DMS114 treated with DMSO at 0.1 percent for 48 hours (cell line): ENCODE results near the gene COL5A2.

ENCODE experiments used
- DNase-seq: peaks from one replicate; lab custom pipeline; 2025; ENCODE audit not compliant: unreplicated experiment; lab: John Stamatoyannopoulos, UW

COL5A2 gene

DNA sequence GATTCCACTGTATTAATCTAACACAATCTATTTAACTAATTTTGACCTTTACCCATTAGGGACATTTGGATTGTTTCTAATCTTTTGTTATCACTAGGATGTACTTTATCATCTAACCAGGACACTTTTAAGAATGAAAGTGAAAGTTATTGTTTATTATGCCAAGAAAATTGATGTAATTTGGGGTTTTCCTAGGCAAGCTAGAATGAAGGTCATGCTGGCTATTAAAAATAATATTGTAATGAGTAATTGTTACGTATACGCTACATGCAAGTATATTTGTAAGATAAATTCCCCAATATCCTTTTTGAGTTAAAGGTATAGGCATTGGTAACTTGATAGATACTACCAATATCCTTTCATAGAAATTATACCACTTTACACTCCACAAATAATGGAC, 74.6 kb downstream of the COL5A2 start:
- no peak for DNase-seq

DNA sequence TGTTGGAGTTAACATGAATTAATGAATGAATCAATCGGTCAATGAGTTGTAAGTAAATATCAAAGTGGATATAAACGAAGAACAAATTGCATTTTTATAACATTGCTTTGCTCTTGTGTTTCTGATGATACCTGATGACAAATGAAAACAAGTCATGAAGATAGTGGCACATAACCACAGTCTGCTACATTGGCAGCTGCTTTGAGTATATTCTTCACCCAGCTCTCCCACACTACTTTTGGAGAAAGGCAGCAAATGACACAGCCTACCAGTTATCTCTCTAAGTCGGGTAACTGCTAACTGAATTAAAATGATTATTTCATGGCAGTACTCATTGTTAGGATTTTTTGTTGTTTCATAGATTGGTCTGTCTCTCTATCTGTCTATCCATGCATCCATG, 76.8 kb downstream of the COL5A2 start:
- no peak for DNase-seq

DNA sequence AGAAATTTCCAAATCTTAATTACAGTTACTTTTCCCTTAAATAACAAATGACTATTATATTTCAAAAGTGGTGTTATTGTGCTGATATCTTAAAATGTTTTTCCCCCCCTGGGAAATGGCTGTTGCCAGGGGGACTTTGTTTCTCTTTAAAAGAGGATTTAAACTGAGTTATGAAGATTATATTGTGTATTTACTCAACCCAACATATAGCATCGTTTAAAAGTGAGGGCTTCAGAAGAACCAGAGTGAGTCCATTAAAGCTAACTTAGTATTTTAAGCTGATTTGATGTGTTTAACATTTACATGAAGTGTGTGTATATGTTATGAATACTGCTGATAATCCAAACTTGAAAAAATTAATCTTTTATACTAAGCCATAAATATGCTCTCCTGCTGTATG, 81.6 kb downstream of the COL5A2 start:
- DNase-seq = no peak

DNA sequence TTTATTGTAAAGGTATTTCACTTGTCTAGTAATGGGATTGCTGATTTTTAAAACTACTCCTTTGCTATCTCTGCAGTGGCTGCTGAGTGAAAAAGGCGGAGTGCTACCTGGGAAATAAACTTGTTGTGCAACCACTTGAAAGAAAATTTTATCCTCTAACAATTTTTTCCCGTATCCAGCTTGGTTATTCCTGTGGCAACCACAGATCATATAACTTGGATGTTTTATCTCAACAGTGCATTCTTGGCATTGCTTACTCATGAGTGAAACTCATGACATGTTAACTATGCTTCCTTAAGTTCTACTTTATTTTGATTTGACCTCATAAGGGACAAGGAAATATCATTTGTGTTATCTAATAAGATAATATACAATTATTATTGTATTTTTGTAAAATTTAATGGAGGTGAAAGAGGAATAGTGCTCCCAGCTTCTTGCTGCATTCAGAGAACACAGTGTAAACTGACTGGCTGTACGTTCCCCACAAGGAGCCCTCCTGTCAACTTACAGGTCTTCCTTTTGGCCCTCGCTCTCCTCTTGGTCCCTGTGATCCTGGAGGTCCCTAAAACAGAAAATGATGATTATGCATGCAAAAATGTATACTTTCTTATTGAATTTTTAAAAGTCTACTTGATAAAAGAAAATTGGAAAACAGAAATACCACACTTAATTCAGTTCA, 82.7 kb downstream of the COL5A2 start:
- DNase-seq = no peak

DNA sequence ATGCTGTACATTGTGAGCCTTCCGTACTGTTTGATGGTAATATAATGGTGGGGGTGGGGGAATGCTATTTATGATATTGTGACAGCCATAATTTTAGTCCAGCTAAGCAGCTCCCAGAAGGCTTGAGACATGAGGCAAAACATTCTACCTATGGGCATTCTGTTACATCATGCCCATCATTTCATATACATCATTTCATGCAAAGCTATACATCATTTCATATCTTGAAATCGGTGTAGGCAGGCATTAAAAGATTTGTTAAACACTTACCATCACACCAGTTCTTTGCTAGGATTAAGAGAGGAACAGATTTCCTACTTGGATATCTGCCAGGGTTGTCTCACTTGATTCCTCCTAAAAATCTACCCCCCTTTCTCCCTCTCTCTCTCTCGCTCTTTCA, 84.5 kb downstream of the COL5A2 start:
- no peak for DNase-seq

DNA sequence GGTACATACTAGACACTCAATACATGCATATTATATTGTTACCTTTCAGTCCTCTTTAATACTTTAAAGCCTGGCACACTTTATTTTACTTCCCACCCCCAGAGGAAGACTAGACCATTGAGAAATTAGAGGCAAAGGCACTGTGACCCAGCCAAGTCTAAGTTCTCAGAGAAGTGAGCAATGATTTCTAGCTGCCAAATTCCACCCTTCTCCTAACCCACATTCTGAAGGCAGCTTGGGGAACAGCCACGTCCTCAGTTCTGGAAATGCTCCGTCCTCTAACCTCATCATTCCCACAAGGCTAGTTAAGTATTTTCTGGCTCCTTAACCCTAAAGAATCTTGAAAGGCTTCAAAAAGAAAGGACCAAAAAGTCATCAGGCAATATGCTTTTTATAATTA, 86.6 kb downstream of the COL5A2 start:
- no peak for DNase-seq

DNA sequence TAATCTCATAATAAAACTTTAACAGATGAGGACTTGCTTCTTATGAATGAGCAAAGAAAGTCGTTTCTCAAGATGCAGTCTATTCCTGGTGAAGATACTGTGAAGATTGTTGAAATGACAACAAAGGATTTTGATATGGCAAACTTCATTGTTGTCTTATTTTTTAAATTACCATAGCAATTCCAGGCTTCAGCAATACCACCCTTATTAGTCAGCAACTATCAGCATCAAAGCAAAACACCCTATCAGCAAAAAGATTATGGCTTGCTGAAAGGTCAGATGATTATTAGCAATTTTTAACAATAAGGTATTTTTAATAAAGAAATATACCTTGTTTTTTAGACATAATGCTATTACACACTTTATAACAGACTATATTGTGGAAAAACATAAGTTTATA, 88.3 kb downstream of the COL5A2 start:
- no peak for DNase-seq

DNA sequence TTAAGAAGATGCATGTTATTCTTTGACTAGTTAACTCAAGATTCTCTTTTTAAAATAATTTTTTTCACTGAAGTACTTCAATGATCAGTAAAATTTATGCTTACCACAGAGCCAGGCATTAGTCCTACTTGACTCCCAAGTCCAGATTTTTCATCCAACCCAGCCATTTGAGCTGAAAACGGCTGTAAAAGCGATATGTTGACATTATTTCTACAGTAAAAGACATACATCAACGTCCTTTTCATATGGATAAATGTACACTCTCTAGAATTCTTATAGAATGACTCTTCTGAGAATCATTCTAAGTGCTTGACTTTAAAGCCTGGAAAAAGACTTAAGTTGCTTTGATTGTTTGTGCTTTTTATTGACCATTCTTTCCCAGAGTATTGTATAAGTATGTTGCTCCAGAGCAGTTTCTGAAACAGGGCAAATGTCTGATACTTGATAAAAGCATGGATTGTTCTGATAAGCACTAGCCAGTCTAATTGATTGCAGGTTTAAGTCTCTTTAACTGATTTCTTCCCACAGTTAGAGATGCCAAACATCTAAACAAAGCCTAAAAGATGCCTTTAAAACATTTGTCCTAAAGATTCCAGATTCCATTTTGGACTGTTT, 90.9 kb downstream of the COL5A2 start:
- no peak for DNase-seq

DNA sequence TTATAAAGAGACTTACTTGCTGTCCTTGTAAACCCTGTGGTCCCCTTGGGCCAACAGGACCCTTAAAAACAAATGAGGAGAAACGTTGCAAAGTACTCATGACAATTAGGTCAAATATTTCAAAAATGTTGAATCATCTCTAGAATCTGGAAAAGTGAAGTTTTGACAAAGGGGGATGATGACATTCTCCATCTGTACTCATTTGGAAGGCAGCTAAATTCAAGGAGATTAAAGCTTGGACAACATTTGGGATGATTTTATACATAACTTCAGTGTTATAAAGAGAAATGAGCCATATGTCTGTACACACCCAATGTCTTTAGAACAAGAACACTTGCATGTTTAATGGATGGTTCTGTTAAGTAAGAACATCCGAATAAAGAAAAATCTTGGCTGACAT, 92.9 kb downstream of the COL5A2 start:
- no peak for DNase-seq

DNA sequence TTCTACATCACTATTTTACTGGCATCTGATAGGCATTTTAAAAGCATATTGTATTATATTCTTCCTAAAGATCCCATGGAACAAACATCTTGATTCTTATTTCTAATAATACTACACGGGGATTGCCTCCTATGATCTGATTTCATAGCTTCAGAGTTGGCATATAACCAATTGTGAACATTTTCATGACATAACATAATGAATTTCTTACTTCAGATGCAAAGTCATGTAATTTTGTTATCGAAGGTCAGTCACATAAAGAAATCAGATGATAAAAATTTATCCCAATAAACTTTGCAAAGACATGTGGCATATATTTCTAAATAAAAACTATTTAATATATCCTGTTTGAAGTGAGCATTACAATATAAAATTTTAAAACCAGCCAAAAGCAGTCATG, 93.3 kb downstream of the COL5A2 start:
- DNase-seq = no peak

DNA sequence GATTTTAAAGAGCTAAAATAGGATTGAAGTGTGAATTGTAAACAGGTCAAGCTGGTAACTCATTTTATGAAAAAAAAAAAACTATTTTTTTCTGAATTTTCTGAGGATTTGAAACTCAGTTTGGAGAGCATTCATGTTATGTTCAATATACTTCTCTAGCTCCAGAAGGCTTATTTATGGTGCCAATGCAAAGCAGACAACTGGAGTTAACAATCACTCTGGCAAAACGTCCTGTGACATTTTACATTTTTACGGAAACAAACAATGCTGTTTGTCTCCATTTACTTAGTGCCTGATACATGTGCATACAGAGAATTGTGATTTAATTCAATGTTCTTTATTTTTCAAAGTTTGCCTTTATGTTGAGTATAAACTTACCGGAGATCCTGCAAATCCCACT, 96.0 kb downstream of the COL5A2 start:
- DNase-seq = no peak

DNA sequence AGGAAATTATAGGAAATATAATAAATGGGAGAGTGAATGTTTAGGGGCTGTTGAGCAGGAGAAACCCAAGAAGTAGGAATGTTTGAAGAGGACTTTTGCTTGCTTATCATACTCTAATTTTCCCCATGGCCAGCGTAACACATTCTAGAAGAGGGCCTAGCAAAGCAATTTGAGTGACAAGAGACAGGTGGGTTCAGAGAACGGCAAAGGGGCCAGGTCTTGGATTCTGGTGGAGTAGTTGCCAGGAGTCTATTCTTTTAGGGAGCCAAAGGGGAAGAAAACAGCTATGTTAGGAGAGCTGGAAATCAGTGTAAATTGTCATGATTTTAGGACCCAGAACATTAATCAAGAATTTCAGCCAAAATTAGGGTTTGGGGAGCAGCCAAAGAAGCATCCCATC, 96.5 kb downstream of the COL5A2 start:
- DNase-seq = no peak

DNA sequence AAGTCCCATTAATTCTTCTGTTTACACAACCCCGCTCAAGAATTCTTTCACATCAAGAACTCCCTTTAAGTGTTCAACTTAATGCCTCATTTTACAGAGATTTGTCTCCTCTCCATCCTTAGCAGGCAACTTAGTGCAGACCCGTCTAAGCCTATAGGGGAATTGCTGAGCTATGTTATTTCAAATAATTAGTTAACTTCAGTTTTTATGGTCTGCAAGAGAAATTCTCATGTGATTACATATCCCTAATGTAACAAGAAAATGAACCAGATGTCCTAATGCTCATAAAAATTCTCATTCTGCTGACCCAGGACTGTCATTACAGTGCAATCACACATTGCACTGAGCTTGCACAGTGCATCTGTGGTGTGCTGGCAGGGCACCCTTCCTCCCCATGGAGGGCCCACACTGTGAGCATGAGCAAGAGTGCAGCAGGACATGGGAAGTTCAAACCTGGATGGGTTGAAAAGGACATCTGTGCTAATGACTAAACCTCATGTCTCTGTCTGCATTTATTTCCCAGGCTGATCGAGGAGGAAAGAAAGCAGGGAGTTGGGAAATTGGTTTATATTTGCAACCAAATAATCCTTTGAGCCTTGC, 97.1 kb downstream of the COL5A2 start:
- no peak for DNase-seq

DNA sequence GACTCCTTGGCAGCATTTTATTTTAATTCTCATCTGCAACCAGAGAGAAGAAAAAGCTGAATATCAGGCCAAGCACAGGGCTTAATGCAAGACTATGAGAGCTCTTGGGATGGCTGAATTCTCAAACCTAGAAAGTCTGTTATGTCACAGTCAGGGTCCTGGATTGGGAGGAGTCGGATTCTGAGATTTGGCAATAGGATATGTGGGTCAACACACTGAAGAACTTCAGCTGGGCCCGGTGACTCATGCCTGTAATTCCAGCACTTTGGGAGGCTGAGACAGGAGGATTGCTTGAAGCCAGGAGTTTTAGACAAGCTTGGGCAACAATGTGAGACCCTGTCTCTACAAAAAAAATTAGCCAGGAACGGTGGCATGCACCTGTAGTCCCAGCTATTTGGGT, 103.0 kb downstream of the COL5A2 start:
- no peak for DNase-seq

DNA sequence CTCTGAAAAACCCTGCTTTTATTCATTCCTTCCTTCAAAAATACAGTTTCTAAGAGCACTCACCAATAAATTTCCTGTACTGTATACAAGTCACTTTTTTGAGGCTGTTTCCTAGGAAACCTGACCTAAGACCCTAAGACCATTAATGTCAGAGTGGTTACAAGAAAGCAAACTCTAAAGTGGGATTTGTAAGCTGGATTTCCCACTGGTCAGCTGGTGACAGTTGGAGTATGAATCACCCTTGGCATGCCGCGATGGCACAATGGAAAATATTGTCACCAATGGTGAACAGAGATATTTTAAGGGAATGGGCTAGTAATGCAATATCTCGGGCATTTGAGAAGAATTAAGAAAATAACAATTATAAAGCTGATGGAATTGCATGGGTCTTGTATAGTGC, 103.4 kb downstream of the COL5A2 start:
- no peak for DNase-seq

DNA sequence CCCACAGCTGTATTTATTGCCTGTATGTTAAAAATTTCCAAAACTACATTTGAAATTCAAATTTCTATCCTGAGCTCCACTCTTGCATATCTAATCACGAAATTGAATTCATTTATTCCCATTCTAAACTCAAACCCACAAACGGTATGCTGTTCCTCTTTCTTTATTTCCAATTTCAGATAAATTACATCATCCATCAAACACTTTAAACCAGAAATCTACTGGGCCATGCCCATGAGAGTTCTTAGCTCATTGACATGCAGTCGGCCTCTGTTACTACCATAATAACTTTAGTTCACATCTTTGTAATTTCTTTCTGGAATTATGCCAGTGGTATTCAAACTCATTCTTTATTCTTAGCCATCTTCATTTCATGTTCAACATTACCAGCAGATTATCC, 105.1 kb downstream of the COL5A2 start:
- DNase-seq = no peak

DNA sequence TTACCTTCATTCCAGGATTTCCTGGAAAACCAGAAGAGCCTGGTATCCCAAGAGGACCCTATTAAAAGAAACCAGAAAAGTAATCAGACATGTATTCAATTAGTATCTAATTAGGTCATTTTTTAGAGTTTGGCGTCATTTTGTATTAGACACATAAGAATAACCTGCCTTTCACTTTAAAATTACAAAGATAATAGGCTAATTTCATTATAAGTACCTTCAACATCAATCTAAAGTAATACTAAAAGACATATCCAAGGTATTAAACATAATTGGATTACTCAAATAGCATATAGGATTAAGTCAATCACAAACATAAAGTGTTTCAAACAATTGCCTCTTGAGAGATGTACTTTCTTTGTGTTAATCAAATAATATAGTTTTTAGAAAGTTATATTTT, 107.5 kb downstream of the COL5A2 start:
- no peak for DNase-seq

DNA sequence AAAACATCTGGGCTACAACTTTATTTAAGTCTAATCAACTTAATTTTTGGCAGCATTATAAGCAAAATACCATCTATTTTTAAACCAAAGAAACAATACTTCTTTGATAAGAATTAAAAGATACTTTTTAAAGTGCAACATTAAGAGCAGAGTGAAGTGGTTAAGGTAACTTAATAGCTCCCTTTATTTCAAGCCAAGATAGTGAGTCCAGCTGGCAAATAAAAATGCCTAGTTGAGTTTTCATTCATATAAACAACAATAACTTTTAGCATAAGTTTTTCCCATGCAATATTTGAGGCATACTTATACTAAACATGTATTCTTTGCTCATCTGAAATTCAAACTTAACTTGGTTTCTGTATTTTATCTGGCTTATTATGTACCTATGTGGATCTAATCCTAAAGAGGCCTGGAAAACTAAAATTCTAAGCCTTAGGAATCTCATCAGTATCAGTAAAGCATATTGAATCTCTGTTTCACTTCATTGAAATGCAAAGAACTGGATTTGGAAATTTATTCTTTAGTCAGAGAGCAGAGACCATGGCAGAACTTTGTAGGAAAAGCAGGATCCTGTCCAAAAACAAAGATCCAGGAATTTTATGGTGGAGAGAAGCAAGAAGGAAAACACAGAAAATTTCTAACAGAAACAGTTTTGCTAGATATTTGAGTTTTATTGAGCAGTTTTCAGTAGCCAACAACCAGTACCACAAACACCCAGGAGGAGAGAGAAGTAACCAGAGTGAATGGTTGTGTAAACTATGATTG, 109.5 kb downstream of the COL5A2 start:
- no peak for DNase-seq

DNA sequence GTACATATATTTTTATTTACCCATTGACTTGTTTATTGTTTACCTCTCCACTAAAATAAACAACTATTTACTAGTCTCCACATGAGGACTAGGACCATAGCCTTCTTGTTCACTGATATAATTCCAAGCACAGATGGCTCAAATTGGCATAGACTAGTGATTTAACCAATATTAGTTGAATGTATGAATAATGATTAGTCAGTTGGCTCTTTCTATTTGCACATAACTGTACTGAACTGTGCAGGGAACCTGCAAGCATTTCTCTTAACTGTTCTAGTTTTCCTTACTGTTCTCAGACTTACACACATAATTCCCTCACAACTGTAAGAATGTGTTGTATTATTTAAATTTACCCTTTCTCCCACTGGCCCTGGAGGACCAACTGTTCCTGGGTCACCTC, 113.5 kb downstream of the COL5A2 start:
- DNase-seq = no peak

DNA sequence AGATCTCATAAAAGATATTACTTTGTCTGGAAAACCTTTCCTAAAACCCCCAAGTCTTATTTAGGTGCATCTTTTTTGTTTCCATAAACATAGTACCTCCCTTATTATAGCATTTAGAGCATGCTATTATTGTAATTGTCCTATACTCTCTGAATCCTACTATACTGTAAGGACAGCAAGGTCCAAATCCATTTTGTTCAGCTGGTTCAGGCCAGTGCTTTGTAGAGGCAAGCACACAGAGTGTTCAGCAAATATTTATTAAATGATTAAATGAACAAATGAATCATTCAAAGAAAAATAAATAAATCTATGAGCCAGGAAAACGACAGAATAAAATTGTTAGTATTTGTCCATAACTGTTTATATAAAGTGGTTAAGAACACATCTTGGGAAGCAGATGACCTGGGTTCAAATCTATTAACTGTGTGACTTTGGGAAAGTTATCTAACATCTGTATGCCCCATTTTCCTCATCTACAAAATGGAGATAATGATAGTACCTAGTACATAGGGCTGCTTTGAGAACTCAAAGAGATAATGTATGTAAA, 119.4 kb downstream of the COL5A2 start:
- no peak for DNase-seq

DNA sequence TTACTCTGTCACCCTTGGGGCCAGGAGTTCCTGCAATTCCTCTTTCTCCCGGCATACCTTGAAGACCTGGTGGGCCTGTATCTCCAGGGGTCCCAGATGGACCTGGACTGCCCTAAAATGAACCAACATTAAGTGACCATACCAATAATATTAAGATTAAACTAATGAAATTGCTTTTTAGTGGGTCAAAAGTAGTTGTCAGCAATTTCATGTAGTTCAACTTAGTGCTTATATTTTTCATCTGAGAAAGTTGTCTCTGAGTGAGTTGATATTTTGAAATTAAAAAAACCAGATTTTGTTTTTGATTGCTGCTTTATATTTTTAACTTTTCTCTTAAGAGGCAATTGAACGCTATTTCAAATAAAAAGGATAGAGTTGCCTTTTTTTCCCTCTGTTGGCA, 122.2 kb downstream of the COL5A2 start:
- DNase-seq = no peak
